Small intestine (tissue), 7 donors: ENCODE measurements around the gene GTSE1. TPM values are rescaled to one million over a fixed set of nuclear protein-coding genes. Genes with fewer than 3 reads are reported as not detected.

Experiments
- DNase-seq, 2 donors: peaks; one replicate each; pipeline versions ENCODE4 v3.0.0 to v3.0.0-alpha.2; 2013
- FAIRE-seq: peaks from 2 replicates; lab custom pipeline; 2012; peaks lifted over from hg19 to GRCh38; lab: Jason Lieb, UNC
- H3K27ac ChIP-seq, 3 donors: one replicate each; pipeline ENCODE4 v1.5.1; 2013; ENCODE audit warnings: low read length in 2 of 3, mild to moderate bottlenecking in 2 of 3, control low read depth in 1 of 3, inconsistent platforms in 1 of 3, low read depth in 1 of 3, moderate library complexity in 1 of 3
- H3K27me3 ChIP-seq, 3 donors: one replicate each; pipeline ENCODE4 v1.6.1; 2013; ENCODE audit warnings: low read length in 3 of 3, inconsistent platforms in 1 of 3; ENCODE audit not compliant: control insufficient read depth in 3 of 3, insufficient read depth in 3 of 3
- H3K36me3 ChIP-seq, 3 donors: one replicate each; pipeline ENCODE4 v1.6.1; 2013; ENCODE audit warnings: low read length in 3 of 3, inconsistent platforms in 1 of 3, low read depth in 1 of 3, mild to moderate bottlenecking in 1 of 3, moderate library complexity in 1 of 3; ENCODE audit not compliant: control insufficient read depth in 3 of 3, insufficient read depth in 2 of 3
- H3K4me1 ChIP-seq, 3 donors: one replicate each; pipeline ENCODE4 v1.6.1; 2013; ENCODE audit warnings: low read length in 2 of 3, inconsistent platforms in 1 of 3, low read depth in 1 of 3, mild to moderate bottlenecking in 1 of 3, moderate library complexity in 1 of 3; ENCODE audit not compliant: control insufficient read depth in 3 of 3, insufficient read depth in 2 of 3
- H3K4me3 ChIP-seq, 3 donors: one replicate each; pipeline ENCODE4 v1.5.1; 2013; ENCODE audit warnings: low read length in 3 of 3, control low read depth in 1 of 3, inconsistent platforms in 1 of 3, low read depth in 1 of 3, mild to moderate bottlenecking in 1 of 3, moderate library complexity in 1 of 3
- H3K9me3 ChIP-seq, 2 donors: one replicate each; pipeline ENCODE4 v1.6.1; 2013; ENCODE audit warnings: low read depth in 1 of 2, low read length in 1 of 2; ENCODE audit not compliant: control insufficient read depth in 2 of 2, insufficient read depth in 1 of 2
- WGBS, 3 donors: extraction: QIAGEN DNeasy Blood & Tissue Kit; methylation state at CpG; one replicate each; pipeline ENCODE4 v1.1.7; 2013; 5-methylcytosine and 5-hydroxymethylcytosine counted together
- polyA plus RNA-seq, 4 donors: library from polyadenylated mRNA; stranded (reverse) in 3 of 4; unstranded in 1 of 4; fragments of 200-250 nt in 3 of 4; fragments of 120-200 nt in 1 of 4; gene quantifications; one replicate each; pipeline versions ENCODE4 v1.2.1 to v1.2.3, GENCODE V29; 2013
- donor health status: healthy with polysubstance abuse.
- donor health status: control.
- donor health status: control.
- donor health status: Bipolar disorder and iron deficiency.
- donor health status: healthy.

Gene GTSE1
- polyA plus RNA-seq, 4 donors = 0.27 to 13.8 (median 5.1) TPM

DNA sequence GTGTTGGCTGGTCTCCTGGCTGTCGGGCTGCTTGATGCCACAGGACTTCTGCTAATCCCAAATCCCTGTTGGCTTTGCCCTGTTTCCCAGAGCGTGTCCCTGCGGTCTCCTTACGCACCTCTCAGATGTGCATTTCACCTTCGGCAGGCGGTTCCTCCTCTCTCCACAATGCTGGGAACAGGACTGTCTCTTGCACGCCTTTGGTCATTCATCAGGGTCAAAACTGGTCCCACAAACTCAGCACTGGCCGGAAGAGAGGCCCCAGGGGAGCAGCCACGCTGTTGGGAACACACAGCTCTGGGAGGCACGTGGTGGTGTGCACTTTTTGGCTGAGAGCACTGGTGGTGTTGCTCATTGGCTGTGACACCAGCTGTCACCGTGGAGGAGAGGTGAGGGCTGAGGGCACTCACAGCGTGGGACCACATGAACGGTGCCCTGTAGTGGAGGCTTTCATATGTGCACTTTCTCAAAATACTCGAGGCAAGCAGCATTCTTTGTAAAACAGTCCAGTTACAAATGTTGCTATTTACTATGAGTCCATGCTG is 23.6 kb downstream of the GTSE1 start:
- 93 to 98% (median 98%) methylated on average over 14 of the region's 14 CpGs for WGBS, 3 donors
- Histone ChIP-seq H3K9me3 (no peaks in the 10 kb centered on the region), H3K27ac (no peak overlapping the region), H3K4me3 (no peak overlapping the region), H3K27me3 (no peaks in the 10 kb centered on the region), H3K4me1 (no peaks in the 10 kb centered on the region), H3K36me3 (peaks cover 0 to 60% (median 3%) of the 10 kb centered on the region in 3 donors)
- no peak for DNase-seq
- FAIRE-seq = no peak

DNA sequence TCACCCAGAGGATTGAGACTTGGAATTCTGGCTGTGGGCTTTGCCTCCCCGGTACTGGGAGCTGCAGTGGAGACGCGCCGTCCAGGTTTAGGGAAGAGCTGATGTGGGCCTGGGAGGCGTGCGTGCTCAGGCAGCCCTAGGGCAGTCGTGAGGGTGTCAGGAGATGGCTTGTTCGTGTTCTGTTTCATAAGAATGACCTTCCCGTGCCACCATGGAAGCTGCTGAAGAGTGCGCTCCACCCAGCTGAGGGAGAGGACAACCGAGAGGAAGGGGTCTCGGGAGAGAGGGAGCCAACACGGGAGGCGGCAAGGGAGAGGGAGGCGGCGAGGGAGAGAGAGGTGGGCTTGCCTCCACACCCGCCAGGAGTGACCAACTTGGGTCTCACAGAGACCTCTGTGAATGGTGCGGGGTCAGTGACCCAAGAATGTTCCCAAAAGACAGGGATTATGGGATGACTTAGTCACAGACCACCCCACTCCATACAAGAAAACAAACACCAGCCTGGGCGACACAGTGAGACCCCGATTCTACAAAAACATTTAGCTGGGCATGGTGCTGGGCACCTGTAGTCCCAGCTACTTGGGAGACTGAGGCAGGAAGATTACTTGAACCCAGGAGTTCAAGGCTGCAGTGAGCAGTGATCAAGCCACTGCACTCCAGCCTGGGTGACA is 24.2 kb downstream of the GTSE1 start:
- Histone ChIP-seq H3K4me3 (no peak overlapping the region), H3K9me3 (no peaks in the 10 kb centered on the region), H3K27me3 (no peaks in the 10 kb centered on the region), H3K4me1 (no peaks in the 10 kb centered on the region), H3K27ac (no peak overlapping the region), H3K36me3 (peaks cover 0 to 63% (median 3%) of the 10 kb centered on the region in 3 donors)
- no peak for FAIRE-seq
- 96 to 97% (median 96%) methylated on average over 20 of the region's 20 CpGs for WGBS, 3 donors
- DNase-seq = no peak

DNA sequence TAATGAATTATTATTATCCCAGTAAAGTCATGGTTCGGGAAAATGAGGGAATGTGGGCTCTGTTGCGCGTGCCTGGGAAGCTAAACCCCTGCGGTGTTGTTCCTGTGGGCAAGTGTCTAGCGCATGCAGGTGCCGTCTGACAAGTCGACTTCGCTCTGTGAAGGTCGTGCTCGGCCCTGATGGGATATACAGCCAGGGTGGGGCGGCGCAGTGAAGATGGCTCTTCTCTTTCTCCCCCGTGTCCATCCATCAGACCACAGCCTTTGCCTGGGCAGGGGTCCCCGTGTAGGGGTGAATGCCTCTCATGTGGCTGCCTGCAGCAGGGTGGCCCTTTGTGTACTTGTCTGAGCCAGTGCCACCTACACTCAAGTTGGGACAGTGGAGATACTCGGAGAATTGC is 26.0 kb downstream of the GTSE1 start:
- no peaks in the 10 kb centered on the region for H3K4me1 ChIP-seq
- no peak overlapping the region for H3K27ac ChIP-seq
- no peaks in the 10 kb centered on the region for H3K27me3 ChIP-seq
- no peak overlapping the region for H3K4me3 ChIP-seq
- H3K9me3 ChIP-seq = no peaks in the 10 kb centered on the region
- WGBS, 3 donors = 95 to 98% (median 95%) methylated on average over 15 of the region's 15 CpGs
- no peak for FAIRE-seq
- H3K36me3 ChIP-seq = peaks cover 0 to 63% (median 3%) of the 10 kb centered on the region in 3 donors
- no peak for DNase-seq

DNA sequence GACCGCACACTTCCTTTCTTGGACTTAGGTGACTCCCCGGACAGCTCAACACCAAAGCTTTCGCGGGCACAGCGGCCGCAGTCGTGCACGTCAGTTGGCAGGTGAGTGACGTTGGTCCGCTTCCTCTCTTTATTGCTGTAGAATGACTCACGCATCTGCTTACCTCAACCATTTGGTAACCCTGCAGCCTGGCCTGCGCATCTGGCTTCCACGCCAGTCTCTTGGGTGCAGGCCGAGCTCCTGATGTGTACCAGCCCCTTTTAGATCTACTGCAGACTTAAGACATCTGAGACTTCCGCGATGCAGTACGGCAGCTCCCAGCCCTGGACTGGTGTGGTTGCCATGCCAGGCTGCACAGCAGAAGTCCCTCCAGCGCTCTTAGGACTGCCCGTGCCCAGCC is 26.5 kb downstream of the GTSE1 start:
- H3K9me3 ChIP-seq = no peaks in the 10 kb centered on the region
- 93 to 95% (median 94%) methylated on average over 18 to 19 of the region's 19 CpGs for WGBS, 3 donors
- no peak overlapping the region for H3K4me3 ChIP-seq
- H3K4me1 ChIP-seq = no peaks in the 10 kb centered on the region
- no peak overlapping the region for H3K27ac ChIP-seq
- DNase-seq (no peak), FAIRE-seq (no peak)
- peaks cover 0 to 62% (median 3%) of the 10 kb centered on the region in 3 donors for H3K36me3 ChIP-seq
- no peaks in the 10 kb centered on the region for H3K27me3 ChIP-seq

DNA sequence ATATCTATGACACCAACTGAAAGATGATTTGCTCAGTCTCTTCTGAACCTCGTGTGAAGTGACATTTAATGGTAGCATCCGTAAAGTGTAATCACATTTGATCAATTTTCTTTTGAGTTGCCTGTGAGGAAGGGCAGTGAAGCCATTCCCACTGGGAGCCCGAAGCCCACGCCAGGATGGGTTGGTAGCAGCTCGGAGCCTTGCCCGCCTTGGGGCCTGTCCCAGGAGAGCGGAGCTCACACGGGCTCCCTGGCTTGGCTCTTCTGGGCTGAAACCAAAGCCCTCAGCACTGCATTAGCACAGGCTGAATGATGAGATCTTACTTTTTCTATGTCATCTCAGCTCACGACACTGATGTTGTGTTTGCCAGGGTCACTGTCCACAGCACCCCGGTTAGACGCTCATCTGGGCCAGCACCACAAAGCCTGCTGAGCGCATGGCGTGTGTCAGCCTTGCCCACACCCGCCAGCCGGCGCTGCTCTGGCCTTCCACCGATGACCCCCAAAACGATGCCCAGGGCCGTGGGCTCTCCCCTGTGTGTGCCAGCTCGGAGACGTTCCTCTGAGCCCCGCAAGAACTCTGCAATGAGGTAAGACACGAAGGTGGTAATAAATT is 29.5 kb downstream of the GTSE1 start:
- Histone ChIP-seq H3K27ac (no peak overlapping the region), H3K27me3 (no peaks in the 10 kb centered on the region), H3K4me3 (no peak overlapping the region), H3K4me1 (no peaks in the 10 kb centered on the region), H3K36me3 (peaks cover 0 to 64% (median 0%) of the 10 kb centered on the region in 3 donors), H3K9me3 (no peaks in the 10 kb centered on the region)
- WGBS, 3 donors = 92 to 95% (median 93%) methylated on average over 23 of the region's 23 CpGs
- DNase-seq (no peak), FAIRE-seq (no peak)

DNA sequence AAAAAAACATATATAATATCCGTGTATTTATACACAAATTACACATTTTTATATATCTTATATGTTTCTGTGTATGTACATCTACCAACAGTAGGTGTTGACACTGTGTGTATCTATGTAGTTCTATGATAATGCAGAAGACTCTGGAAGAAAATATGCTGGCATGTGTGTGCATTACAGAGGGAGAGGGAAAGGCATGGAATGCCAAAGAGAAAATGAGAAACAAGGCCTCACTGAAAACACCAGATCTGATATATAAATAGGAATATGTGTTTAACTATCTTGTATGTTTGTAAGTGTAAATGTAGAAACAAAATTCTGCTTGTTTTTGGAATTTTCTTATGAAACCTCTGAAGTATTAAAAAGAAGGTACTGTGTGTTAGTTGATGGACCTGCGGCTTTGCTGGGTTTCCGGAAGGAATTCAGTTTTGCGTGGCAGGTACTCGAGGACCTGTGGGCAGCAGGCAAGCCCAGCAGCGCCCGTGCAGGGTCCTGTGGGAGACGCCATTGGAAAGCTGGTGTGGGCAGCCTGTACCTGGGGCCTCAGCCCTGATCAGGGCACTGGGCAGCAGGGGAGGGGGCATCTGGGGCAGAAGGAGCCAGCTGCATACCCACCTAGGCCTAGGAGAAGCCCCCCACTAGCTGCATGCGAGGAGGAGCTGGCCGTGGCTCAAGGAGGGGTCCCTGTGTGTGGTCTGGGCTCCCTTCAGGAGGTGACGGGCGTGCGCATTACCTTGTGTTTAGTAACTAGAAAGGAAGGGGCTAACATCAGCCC is 31.2 kb downstream of the GTSE1 start:
- H3K36me3 ChIP-seq = peaks cover 0 to 69% (median 0%) of the 10 kb centered on the region in 3 donors
- no peaks in the 10 kb centered on the region for H3K4me1 ChIP-seq
- H3K4me3 ChIP-seq = no peak overlapping the region
- H3K27me3 ChIP-seq = no peaks in the 10 kb centered on the region
- H3K9me3 ChIP-seq = no peaks in the 10 kb centered on the region
- 95 to 97% (median 95%) methylated on average over 12 to 13 of the region's 13 CpGs for WGBS, 3 donors
- DNase-seq (no peak), FAIRE-seq (no peak)
- no peak overlapping the region for H3K27ac ChIP-seq

DNA sequence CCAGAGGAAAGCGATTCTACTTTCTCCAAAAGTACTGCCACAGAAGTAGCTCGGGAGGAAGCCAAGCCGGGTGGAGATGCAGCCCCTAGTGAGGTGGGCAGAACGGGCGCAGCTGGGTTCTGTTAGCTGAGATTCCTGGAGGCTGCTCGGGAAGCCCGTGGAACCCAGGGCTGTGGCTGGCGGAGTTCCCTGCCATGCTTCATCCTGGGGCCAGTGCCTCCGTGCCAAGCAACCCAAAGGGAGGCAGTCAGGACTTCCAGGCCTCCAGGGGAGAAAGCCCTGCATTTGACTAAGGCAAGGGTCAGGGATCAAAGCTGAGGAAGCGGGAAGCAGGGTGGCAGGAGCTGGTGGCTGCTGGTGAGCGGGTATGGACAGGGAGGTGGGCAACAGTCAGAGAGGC is 32.1 kb downstream of the GTSE1 start:
- no peak for DNase-seq
- 96 to 97% (median 96%) methylated on average over 10 to 11 of the region's 11 CpGs for WGBS, 3 donors
- peaks cover 0 to 63% (median 0%) of the 10 kb centered on the region in 3 donors for H3K36me3 ChIP-seq
- no peaks in the 10 kb centered on the region for H3K9me3 ChIP-seq
- FAIRE-seq = no peak
- no peak overlapping the region for H3K4me3 ChIP-seq
- H3K27ac ChIP-seq = no peak overlapping the region
- H3K4me1 ChIP-seq = no peaks in the 10 kb centered on the region
- H3K27me3 ChIP-seq = no peaks in the 10 kb centered on the region

DNA sequence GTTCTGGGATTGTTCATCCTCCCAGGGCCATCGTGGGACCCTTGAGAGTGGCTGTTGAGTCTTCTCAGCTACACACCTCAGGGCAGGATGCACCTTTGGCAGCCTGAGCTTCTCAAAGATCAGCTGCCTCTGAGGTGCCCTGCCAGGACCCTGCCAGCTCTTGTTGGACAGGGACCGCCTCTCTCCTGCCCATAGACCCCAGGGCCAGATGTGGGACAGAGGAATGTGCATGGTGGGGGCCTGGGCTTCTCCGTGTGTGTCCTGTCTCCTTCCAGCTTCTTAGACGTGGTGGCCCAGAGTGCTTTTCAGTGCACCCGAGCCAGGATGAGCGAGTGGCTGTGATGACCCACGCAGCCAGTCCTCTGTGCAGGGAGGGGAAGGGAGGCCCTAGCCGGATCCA is 32.9 kb downstream of the GTSE1 start:
- Histone ChIP-seq H3K36me3 (peaks cover 0 to 58% (median 0%) of the 10 kb centered on the region in 3 donors), H3K9me3 (no peaks in the 10 kb centered on the region), H3K27ac (no peak overlapping the region), H3K4me3 (no peak overlapping the region), H3K27me3 (no peaks in the 10 kb centered on the region), H3K4me1 (no peaks in the 10 kb centered on the region)
- no peak for FAIRE-seq
- DNase-seq = no peak
- WGBS, 3 donors = 90 to 92% (median 92%) methylated on average over 8 of the region's 8 CpGs
